GM21381 (cell line): ENCODE measurements around the gene ST6GALNAC5.
"Not testable (repeated sequence)": the region's sequence is repeated elsewhere in the genome, so short reads cannot be mapped to it uniquely, and the experiment has no call there.

Experiments
- ATAC-seq: cut with Tn5 transposase; IDR thresholded peaks from one replicate; pipeline ENCODE4 v1.9.1; 2021; ENCODE audit warnings: mild to moderate bottlenecking, moderate library complexity; ENCODE audit not compliant: unreplicated experiment

The ST6GALNAC5 gene

DNA sequence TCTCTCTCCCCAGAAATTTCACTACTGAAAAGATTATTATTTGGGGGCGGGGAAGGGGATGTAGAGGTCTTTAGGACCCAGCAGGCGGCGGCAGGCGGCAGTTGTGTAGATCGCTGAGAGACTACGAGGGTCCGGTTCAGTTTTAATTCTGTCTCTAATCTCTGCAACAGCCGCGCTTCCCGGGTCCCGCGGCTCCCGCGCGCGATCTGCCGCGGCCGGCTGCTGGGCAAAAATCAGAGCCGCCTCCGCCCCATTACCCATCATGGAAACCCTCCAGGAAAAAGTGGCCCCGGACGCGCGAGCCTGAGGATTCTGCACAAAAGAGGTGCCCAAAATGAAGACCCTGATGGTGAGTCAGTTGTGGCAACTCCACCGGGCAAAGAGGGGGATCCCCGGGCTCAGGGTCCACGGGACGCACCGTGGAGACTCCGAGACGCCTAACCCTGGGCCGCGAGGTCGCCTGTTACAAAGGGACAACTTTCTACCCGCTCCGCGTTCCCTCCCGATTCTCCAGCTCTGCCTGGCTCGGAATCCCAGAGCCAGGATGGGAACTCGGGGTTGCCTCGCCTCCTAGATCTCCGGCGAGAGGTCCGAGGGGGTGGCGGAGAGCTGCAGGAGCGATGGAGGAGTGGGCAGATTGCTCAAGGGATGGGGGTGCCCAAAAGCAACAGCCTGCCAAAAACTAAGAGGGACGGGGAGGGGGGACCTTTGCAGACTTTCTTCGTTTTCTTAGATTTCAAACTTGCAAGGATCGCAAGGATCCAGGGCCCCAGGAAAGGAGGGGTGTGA lies at the start of gene ST6GALNAC5:
Gene ST6GALNAC5 (plus strand): TSS at position 139 of the 789 bp plus-strand sequence.
- no peak for ATAC-seq

DNA sequence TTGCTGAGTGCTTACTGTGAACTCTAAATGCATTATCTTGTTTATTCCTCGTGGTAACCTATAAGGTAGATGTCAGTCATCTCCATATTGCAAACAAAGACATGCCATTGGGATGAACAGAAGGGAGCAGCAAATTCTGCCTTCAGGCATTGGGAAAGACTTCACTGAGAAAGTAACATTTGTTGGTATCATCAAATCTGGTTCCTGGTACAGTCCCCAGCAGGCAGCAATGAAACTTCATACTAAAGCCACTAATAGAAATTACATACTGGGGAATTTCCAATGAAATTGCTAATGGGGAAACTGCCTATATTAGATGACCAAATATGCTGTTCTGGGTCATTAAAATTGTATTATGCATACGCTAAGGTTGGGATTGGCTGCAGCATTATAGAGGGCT lies 47.3 kb upstream of the ST6GALNAC5 start:
- ATAC-seq, result no peak

DNA sequence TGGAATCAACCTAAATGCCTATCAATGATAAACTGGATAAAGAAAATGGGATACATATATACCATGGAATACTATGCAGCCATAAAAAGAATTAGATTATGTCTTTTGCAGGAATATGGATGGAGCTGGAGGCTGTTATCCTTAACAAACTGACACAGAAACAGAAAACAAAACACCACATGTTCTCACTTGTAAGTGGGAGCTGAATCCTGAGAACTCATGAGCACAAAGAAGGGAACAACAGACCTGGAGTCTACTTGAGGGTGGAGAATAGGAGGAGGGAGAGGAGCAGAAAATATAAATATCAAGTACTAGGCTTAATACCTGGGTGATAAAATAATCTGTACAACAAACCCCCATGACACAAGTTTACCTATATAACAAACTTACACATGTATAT lies 44.3 kb upstream of the ST6GALNAC5 start:
- not testable (repeated sequence) for ATAC-seq

DNA sequence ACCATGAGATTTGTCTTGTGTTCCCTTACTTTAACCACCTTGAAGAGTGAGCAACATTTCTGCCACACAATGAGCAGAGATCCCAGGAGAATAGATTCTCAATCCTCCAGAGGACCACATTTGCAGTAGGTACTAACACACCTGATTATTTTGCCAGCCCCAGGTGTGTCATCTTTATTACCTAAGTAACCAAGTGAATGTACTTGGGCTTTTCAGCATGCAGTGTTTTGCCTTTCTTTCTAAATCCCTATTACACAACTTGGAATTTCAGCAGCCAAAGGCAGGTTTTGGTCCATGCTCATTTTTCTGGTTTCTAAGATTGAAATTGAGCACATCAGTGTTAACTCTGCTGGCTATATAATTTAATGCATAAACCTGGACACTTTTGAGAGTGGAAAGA lies 43.2 kb upstream of the ST6GALNAC5 start:
- ATAC-seq, result no peak

DNA sequence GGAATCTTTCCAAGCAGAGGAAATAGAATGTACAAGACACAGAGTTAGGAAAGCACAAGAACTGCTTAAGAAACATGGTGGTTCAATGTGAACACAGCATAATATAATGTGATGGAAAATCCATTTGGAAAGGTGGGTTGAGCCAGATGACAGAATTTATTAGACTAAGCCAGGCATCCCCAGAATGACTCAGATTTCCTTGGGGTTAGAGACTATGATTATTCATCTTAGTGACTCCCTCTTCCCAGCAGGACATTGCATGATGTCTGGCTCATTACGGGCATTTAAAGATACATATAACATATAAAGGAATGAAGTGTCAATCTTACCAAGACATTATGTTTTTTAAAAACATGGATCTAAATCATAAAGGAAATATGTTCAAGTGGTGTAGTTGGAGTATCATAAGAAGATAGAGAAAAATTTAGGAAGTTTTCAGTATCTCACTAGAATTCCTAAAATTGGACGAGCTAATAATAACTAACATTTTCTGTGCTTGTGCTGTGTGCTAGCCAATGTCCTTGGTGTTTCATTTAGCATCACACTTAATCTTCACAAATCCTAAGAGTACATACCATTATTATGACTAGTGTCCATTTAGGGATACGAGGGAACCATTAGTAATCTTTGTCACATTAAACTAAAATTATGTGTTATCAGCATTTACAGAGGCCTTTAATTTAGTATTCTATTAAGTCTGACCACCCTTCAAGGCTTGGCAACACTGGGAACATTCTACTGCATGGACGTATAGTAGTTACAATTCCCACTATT lies 41.0 kb upstream of the ST6GALNAC5 start:
- ATAC-seq, result no peak

DNA sequence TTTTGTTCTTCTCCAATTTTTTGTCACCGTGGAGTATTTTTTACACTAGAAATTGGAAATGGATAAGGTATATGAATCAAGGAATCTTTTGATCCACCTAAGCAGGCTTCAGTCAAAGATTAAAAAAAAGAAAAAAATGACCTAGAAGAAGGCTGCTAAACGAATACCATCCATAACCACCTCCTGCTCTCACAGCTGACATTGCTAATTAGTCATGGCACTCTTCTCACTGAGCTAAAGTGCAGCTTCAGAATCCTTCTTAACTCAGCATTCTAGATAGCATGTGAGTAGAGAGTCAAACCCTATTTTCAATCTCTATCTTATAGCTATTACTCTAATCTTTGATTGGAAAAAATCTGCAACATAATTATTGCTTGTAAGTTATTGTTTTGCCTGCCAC lies 40.2 kb upstream of the ST6GALNAC5 start:
- no peak for ATAC-seq

DNA sequence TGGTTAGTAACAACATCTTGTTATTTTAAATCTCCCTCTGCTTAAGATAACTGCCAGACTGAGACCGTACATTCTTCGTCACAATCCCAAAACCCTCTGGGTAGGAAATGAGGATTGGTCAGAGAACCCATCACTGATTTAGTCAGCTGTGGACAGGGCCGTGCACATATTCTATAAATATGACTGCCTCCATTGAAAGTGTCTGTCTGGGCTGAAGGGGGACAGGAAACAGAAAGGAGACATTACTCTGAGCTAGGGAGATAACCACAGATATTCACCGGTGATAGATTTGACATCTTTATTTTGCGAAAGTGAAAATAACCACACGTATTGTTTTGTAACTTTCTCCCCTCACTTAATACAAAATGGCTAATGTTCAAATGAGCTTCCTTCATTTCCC lies 36.9 kb upstream of the ST6GALNAC5 start:
- peak; percentile 64 for ATAC-seq

DNA sequence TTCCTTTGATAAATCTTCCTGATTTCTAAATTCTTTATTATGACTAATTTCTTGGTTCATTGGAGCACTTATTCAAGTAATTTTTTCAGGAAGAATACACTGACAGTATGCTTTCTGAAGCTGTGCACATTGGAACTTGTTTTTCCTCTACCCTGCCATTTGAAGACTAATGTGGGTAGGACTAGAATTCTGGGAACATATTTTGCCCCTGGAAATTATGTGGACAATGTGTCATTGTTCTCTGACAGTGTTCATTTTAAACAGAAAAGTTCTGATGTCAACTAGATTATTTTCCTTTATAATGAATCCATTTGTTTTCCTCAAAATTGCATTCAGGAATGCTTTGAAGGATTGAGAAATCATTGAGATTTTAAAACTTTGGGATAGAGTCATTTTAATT lies 34.8 kb upstream of the ST6GALNAC5 start:
- no peak for ATAC-seq

DNA sequence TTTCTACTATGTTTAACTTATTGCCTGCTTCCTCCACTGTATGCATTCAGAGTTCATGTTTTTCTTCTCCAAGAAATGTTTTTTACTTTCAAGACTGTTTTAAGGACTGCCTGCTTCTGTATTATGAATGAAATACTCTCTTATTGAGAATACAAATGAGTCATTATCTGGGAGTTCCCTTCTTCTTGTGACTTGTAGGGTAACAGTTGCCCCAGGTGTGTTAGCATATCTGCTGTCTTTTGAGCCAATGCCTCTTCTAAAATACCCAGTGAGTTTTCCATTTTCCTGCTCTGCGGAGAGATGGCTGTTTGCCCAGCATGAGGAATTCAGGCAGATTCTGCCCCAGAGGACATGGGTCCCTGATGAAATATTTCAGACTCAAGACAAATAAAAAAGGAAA lies 34.1 kb upstream of the ST6GALNAC5 start:
- ATAC-seq, result no peak

DNA sequence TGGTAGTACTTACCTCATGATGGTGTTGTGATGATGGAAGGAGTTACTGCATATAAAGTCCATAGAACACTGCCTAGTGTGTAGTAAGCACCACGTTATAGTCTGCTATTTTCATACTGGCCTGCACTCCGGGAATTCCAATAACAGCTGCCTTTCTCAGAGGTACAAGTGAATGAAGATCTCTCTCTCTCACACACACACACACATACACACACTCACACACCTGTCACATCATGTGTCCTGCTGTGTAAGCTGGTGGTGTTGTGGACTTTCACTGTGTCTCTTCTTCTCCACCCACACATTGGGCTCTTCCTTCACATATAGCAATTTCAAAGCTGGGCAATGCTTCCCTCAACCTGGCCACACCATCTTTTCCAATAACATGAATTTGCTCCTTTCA lies 33.4 kb upstream of the ST6GALNAC5 start:
- ATAC-seq, result no peak

DNA sequence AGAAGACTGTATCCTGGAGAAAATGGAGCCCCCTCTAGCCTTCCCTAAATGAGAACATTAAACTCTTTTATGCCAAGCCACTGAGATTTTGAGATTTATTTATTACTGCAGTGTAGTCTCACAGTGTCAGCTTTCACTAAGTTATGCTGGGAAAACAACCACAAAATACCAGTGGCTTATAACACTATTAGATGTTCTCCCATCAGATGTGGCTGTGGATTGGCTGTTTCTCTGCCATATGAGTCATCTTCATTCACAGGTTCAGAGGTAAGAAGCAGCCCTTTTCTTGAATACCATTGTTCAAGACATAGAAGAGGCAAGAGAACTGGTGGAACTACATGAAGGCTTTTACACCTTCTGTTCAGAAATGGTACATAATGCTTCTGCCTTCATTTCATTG lies 32.1 kb upstream of the ST6GALNAC5 start:
- ATAC-seq, result no peak

DNA sequence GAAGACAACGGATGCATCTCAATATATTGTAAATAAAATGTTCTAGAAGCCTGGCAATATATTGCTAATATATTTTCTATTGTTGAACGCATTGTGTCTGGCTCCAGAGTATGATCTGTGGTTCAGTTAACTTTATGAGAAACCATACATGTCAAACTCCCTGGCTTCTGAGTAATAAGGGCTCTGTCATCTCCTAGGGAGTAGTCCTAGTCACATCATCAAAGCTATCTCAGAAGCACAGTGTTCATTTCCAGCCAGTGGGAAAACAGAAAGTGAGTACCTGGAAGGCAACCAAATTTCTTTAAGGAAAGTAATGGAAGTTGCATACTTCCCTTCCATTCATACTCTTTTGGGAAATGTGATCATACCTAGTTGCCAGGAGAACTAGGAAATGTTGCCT lies 27.0 kb upstream of the ST6GALNAC5 start:
- ATAC-seq, result no peak

DNA sequence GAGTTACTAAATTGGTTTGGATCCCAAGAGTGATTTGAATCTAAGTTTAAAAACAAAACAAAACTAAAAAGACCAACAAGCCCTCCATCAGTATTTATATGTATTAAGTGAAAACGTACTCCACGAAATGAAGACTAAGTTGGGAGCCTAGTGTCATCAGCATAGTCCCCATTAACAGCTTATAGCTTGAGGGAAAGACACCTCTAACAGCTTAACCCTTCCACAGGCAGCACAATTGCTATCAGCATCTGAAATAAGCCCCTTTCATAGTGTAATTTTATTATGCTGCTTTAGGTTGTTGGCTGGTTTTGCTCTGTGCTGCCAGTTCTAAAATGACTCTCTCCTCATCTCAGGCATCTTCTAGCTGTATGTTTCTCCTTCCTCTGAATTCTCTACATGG lies 25.8 kb upstream of the ST6GALNAC5 start:
- ATAC-seq, result no peak

DNA sequence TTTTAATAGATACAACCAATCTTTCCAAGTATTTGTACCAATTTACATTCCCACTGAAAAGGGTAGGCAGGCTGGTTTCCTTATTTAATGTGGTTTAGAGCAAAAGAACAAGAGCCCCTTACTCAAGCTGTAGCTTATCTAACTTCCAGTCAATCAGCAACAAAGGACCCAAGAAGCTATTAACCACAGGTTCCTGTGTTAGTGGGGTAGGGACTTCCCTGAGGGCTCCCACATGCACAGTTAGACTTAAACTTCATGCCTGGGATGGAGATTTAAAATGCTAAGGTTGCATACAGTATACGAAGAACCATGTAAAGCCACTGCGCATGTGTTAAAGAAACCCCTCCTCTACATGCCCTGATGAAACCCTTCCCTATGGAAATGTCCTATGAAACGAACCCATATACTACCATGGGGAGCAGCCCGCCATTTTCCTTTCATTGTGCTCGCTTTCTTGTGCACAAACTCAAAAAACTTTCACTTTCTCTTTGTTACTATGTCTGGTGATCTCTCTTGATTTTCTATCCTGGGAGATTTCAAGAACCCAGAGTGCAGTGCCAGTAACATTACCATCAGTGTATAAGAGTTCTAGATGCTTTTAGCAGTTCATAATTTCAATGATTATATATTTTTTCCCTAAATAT lies 23.3 kb upstream of the ST6GALNAC5 start:
- ATAC-seq, result no peak

DNA sequence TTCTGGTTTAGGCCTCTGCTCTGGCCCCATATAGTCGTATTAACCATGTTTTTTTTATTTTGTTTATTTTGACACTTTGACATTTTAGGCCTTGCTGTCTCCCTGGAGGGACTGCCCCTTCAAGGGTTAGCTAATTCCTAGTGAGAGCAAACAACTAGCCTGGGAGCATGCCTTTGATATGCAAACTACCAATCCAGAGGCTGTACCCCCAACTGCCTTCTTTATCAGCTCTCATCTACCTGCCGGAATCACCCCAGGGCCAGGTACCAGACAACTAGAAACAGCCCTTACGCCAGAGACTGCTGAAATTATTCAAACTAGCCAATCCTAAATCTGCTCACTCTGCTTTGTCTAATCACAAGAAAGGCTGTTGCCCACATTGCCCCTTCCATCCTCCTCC lies 13.0 kb upstream of the ST6GALNAC5 start:
- ATAC-seq, result no peak

DNA sequence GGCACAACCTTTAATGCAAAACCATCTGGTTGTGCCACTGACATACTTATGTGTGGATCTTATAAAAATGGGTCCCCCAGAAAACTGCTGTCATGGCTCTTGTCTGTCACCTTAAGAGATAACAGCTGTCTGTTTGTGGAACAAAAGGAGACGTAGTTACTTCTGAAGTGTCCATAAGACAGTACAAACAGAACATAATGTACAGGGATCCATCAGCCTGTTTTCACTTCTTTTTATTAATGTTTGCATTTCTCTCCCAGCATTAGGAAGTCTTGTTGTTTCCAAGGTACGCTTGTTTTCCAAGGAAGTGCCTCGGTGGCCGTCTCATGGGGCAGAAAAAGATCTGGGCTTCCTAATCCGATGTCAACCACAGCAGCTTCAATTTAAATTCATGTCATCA lies 11.2 kb upstream of the ST6GALNAC5 start:
- no peak for ATAC-seq

DNA sequence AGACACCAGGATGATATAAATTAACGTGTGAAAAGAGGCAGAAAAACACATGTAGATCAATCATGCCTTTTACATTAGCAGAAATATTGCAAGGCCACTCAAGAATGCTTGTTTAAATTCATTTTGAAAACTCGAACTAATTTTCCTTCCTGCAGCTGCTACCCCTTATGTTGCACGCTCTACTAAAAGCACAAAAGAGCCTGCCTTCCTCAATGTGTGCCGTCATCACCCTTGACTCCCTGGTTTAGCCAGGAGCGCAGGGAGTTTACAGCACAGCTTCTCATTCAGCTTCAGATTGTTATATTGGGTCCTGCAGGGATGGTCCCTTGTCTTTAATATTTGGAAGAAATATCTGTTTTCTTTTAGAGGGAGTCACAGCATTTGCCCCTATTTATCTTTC lies 10.1 kb upstream of the ST6GALNAC5 start:
- no peak for ATAC-seq

DNA sequence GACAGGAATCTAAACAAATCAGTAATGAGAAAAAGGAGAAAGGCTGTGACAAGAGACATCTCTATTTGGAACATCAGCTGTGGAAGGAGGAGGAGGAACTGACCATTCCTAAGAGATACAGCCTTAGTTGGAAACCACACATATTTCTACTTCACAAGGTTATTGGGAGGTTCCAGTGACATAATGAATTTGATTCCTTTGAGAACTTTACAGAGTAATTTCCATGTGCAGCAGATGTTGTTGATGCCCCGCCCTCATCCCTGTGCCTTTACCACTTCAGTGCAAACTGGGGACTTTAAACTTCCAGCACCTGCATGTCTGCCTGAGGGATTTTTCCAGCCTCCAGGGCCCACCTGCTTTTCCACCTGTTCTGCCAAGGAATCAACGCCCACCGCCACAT lies 9.3 kb upstream of the ST6GALNAC5 start:
- no peak for ATAC-seq

DNA sequence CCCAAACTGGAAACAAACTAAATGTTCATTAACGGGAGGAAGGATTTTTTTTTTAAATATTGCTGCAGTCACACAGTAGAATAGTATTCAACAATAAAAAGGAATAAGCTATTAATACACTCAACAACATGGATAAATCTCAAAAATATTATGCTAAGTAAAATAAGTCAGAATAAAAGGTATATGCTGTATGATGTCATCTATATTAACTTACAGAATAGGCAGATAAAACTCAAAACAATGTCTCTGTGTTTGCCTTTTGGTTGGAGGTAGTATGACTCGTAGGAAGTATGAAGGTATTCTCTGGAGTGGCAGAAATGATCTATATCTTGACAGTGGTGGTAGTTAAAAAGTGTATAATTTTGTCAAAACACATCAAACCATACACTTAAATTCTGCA lies 6.1 kb upstream of the ST6GALNAC5 start:
- ATAC-seq, result no peak

DNA sequence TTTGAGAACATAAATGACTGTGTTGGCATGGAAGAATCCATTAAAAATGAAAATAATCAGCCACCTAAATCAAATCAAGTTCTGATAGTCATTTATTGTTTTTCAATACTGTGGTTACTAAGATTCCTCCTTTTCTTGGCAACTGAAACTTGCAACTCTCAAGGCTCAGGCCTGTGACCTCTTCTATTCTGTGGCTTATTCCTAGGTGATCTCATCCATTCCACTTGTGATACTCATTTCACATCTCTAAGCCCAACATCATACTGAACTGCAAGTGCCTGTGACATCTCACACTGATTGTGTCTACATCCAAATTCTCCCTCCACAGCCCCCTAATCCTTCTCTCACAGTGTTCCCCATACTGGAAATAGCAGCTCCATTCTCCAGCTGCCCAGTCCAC lies 4.8 kb upstream of the ST6GALNAC5 start:
- no peak for ATAC-seq

DNA sequence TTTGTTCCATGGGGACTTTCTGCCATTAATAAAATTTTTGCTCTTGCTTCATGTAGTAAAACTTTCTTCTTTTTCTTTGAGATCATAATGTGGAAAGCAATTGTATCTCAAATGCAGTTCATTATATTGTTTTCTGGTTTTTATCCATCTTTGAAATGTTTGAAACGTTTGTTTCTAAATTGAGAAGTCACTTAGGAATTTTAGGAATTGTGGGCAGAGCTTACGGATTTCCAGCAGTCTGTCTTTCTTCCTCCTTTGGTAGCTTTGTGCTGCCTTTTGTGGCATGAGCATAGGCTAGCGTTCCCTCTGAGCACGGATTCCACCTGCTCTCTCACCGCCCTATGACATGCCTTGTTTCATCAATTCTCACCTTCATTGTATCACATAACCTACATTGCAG lies 2.9 kb upstream of the ST6GALNAC5 start:
- no peak for ATAC-seq

DNA sequence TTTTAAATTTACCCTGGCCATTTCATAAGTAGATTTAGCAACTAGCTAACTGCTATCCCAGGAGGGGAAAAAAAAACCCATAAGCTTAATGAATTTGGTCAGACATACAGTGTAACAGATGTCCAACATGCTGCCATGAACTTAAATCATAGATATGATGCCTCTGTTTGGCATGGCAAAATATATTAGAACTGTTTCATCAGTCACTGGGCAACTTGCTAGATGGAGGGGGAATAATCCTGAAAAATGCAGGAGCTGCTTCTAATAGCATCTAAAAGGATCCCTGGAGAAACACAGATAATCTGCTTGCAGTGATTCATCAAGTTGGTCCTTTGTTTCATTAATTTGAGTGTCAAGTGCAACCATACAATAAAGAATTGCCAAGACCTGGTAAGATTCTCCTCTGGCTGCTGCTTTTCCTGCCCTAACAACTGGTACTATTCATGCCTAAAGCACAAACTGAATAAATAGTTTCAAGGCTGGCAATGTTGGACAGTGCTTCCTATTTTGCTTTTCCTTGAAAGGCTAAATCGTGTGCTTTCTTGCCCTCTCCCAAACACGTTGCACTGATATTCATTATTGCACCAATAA lies 1.5 kb upstream of the ST6GALNAC5 start:
- no peak for ATAC-seq
